Lung microvascular endothelial cell (primary cell): ENCODE results near the gene AKAP13. TPM values are rescaled to one million over a fixed set of nuclear protein-coding genes. Genes with fewer than 3 reads are reported as not detected.
A peak's percentile ranks its signal among the peaks of the same experiment; 100 is the strongest.
"Not testable (repeated sequence)": the region's sequence is repeated elsewhere in the genome, so short reads cannot be mapped to it uniquely, and the experiment has no call there.

Source experiments
- DNase-seq, 2 donors: peaks; one replicate each; pipeline versions ENCODE4 v3.0.0 to v3.0.0-alpha.2; 2010; ENCODE audit warnings: low read depth in 2 of 2
- total RNA-seq: library from RNA; depleted of rRNA; stranded (reverse); fragments of >200 nt; gene quantifications from 2 replicates; pipeline ENCODE4 v1.2.1, GENCODE V29; 2014

Gene AKAP13
- total RNA-seq, 1 donor from 2014 or later: 44.4 TPM

- not testable (repeated sequence) for DNase-seq
Observed at GRCh38 chr15:85349062-85349461, 31.3 kb upstream of the AKAP13 start.

DNA sequence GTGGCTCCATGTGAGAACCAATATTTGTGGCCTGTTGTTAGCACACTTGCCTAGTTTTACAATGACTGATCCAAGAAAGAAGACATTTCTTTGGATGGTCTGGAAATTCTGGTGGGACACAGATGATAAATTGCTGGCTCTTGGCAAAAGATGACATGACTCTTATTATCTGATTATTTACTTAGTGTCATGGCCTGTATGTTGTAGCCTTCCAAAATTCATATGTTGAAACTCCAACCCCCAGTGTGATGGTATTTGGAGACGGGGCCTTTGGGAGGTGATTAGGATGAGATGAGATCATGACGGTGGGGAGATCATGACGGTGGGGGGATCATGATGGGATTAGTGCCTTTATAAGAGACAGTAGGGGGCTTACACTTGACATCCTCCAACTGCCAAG is 30.0 kb upstream of the AKAP13 start:
- no peak for DNase-seq

- not testable (repeated sequence) for DNase-seq
Observed at GRCh38 chr15:85351501-85351900, 28.9 kb upstream of the AKAP13 start.

GRCh38 chr15:85351965-85352364 is 28.4 kb upstream of the AKAP13 start:
- DNase-seq: no peak

DNA sequence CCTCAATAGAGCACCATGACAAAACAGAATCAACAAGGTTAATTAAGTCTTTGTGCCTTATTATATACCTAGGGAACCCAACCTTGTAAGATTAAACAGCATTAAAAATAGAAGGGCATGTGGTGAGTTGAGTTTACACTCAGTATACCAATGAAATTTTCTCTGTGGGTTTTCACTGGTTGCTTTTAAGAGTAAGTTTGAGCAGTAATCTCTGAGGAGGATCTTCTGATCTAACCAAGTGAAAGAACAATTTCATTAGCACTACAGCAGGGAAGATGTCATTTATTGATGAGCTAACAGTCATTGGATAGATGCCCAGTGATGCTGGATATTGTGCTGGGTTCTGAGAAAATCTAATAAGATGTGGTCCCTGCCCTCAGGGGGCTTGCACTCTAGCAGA is 26.9 kb upstream of the AKAP13 start:
- DNase-seq: no peak

DNA sequence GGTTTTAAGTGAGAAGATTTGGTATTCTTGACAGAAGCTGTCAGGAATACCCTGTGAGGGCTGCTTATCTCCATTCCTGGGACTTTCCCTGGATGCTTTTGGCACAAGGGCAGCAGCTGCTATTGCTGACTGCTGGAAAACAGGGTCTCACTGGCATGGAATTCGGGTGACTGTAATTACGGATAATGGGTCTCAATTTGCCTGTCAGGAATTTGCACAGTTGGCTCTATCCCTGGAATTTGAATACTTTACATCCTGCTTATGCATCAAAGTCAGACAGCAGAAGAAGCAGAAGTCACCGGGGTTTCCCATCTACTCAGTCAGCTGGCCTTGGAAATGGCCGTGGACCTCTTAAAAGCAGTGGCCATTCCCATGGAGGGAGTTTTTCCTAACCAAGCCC is 25.9 kb upstream of the AKAP13 start:
- DNase-seq: peak; percentile 83

GRCh38 chr15:85354948-85355347 is 25.5 kb upstream of the AKAP13 start:
- no peak for DNase-seq

- DNase-seq: no peak
Observed at GRCh38 chr15:85356276-85356675, 24.1 kb upstream of the AKAP13 start.

DNA sequence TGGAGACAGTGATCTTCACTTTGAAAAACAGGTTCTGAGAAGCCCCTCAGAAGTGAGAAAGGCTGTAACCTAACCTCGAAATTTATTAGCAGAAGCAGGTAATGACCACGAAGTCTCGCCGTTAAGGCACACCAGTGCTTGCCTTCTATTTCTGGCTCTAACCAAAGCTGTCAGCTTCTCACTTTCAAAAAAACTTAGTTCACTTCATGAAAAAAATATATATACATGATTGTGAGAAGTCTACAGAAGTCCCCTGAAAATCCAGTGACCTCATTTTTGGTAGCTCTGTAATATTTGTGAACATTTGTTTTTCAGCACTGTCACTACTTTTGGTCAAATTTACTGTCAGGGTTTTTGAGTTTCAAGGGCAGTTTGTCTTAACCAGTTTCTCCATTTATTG is 19.1 kb upstream of the AKAP13 start:
- DNase-seq: no peak

DNA sequence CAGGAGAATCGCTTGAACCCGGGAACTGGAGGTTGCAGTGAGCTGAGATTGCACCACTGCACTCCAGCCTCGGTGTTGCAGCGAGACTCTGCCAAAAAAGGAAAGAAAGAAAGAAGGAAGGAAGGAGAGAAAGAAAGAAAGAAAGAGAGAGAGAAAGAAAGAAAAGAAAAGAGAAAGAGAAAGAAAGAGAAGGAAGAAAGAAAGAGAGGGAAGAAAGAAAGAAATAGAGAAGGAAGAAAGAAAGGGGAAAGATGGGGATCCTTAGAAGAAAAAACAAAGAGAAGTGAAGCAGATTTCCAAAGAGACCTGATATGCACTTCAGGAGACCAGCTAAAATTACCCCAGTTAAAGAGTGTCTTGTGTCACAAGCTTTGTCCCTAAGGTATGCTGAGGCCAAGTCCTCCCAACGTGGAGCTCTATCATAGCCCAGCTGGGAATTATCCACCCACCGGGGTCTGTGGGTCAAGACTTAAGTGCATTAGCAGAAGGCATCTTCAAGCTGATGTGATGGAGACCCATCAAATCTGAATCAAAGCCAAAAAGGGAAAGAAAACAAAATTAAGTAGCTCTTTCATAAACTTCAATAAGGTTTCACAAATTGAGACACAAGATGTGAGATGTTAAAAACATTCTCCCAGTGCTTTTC is 17.8 kb upstream of the AKAP13 start:
- DNase-seq: no peak

- DNase-seq: no peak
Observed at GRCh38 chr15:85365980-85366379, 14.4 kb upstream of the AKAP13 start.

GRCh38 chr15:85367741-85368140 is 12.7 kb upstream of the AKAP13 start:
- DNase-seq: no peak

DNA sequence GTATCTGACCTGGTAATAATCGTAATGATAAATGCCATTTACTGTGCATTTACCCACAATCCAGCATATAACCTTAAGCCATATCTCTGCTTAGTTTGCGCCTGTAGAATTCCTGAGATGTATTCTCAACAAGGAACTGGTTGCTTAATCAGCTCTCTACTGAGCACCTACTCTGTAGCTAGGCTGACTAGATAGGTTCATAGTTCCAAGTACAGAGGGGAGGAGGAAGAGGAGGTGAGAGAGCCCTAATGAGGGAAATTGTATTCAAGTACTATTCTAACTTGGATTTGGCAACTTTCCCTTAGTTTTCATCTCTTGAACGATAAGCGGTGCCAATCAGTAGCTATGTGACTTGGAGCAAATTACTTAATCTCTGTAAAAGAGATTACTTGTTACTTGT is 5.6 kb upstream of the AKAP13 start:
- DNase-seq: no peak

DNA sequence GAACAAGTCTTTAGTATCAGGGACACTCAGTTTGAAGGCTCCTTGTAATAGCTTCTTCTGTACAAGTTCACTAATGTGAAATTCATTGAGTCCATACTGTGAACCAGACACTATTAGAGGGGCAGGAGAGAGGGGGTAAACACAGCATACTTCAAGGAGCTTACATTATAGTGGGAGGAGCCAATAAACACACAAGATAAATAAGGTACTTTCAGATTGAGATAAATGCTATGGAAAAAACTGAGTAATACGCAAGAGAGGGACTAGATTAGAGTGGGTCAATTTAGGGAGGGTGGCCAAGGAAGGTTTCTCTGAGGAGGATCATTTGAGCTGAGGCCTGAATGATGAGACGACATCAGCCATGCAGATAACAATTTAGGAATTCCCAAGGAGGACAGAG is 3.1 kb upstream of the AKAP13 start:
- no peak for DNase-seq

DNA sequence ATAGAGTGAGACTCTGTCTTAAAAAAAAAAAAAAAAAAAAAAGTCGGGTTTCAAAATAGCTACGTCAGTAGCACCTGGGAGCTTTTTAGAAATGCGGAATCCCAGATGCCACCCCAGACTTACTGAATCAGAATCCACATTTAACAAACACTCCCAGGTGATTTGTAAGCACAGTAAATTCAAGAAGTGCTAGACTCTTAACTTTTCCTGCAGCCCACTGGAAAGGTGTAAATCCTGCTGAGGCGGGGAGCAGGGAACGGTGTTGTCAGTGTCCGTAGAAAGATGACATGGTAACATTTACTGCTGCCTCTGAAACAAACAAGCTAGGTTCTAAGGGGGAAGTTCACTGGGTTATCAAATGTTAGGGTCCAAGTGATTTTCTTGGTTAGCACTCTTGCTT is 2.4 kb upstream of the AKAP13 start:
- DNase-seq: no peak

DNA sequence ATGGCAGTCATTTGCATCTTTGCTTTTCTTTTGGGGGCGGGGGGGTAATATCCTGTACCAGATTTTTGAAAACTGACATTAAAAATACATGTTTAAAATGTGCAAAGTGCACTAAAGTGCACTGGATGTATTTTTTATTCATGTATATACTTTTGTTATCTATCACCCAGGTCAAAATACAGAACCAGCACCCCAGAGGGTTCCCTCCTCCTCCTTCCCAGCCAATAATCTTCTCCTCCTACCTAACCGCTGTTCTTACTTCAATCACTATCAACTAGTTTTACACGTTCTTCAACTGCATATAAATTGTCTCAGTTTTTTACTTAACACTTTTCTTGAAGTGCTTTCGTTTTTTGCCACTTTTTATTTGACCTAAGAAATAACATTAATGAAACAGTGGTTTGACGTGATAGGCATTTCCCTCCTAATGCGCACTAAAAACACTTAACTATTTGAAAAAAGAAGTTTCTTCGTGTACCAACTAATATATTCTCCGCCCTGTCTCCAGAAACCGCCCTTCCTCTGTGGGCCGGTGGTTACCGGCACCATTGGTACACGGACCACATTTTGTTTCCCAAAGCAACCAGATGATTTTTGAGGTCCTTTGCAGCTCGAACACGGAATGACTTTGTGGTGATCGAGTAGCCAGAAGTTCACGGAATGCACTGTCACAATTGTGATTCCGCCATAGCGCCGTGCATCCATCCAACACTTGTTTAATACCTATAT is 836 bp upstream of the AKAP13 start:
- DNase-seq: peak; percentile 23 to 34

DNA sequence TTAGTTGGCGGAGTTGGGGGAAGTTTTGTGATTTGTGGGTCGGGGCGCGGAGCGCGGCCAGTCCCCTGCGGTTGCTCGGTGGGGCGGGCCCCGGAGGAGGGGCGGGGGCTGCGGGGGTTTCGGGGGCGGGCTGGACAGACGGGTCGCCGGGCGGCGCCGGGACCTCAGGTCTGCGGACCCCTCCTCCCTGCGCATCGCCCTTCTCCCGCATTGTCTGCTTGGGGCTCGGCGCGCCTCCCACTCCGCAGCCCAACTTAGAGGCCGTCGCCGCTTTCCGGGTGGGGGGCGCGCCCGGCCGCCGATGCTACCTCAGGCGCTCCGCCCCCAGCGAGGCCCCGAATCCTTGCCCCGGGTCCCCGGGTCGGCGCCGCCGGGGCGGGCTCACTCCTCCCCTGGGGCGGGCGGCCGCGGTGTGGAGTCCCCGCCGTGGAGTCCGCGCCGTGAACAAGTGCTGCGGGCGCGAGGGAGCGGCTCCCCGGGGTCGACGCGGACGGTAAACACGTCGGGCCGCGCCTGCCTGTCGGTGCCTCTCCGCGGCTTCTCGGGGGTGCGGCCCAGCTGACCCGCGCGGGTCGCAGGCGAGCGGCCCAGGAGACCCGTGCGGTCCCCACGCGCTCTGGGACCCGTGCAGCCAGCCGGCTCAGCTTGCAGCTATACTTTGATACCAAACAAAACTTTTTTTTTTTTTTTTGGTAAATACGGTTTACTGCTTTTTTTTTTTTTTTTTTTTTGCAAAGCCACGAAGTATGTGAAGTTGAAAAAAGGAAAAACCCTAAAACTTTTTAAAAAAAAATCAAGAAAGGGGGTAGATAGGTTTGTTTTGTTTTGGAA is 624 bp downstream of the AKAP13 start:
- peak; percentile 50 to 51 for DNase-seq

DNA sequence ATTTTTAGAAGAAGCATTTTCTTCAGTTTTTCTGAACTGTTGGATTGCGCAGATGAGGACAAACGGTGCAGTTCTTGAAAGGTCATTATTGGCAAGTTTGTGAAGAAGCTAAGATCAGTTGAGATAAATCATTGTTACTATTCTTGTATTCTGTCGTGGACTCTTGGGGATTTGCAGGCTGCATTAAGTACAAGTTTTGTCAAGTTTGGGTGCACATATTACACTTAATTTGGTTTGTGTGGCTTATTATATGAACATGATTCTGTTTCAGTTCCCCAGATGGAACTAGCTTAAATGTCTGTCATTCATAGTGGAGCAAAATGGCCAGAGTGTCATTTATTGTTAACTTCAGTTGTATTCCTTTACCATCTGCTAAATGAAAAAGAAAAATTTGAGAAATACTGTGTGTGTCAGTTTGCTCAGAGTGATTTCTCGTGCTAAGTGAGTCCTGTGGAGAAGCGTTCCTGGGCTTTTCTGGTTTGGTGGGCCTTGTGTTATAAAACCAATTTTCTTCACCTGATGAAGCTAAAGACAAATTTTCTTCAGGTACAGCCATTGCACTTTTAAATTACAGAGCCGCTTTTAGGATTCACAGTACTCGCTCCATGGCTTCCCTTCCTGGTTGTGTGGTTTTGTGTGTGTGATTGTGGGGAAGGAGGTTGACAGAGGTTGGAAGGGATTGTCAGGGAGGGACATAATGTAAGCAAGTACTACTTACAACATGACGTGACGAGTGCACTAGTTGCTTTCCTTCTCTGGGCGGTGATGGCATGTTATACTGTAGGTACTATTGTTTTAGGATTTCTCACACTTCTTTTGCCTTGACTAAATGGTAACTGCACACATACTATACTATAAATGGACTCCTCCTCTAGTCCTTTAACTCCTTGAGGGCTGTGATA is 1.7 kb downstream of the AKAP13 start:
- DNase-seq: peak; percentile 6 to 49

GRCh38 chr15:85382942-85383341 is 2.5 kb downstream of the AKAP13 start:
- no peak for DNase-seq

DNA sequence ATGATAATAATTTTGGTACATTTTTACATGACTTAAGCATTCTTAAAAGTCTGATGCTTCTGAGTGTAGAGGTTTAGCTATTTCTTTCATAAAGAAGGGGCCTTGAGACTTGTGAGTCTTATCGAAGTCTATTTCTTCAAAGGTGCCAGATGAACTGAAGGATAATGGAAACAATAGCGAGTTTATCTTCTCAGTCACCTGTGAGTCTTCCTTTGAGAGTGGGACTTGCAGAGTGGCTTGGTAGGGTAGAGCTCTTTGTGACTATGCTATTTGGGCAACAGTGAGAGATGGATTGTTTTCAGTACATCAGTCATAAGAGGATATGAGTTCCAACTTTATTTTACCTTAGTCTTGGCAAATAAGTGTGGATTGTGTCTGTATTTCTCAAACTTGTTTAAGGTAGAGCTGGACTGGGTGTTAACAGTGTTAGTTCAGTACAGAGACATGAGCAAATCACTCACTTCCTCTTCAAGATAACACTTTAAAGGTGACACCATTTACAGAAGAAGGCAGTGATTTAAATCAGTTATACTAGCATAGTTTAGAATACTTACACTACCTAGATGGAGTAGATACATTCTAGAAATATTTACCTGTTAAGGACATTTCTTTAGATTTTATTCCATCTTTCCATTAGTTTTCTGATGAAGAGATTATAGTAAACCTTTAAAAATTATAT is 3.2 kb downstream of the AKAP13 start:
- DNase-seq: peak in 1 of 2 donors; percentile 13

GRCh38 chr15:85386261-85386660 is 5.9 kb downstream of the AKAP13 start:
- DNase-seq: no peak
